Neural crest cell (in vitro differentiated cells): ENCODE data around the gene ITPA. TPM values are rescaled to one million over a fixed set of nuclear protein-coding genes. Genes with fewer than 3 reads are reported as not detected.
"Not testable (repeated sequence)": the region's sequence is repeated elsewhere in the genome, so short reads cannot be mapped to it uniquely, and the experiment has no call there.

ENCODE experiments used
- DNase-seq: peaks from one replicate; pipeline ENCODE4 v3.0.0; 2021; ENCODE audit warnings: low read depth, mixed read lengths, low spot score
- H3K27ac Mint-ChIP-seq: one replicate; pipeline ENCODE4 v1.8.0; 2021; ENCODE audit warnings: mild to moderate bottlenecking, mixed read lengths; ENCODE audit not compliant: unreplicated experiment
- H3K27me3 Mint-ChIP-seq: 2 replicates; pipeline ENCODE4 v1.8.0; 2021; ENCODE audit warnings: low read depth, mild to moderate bottlenecking, mixed read lengths
- H3K36me3 Mint-ChIP-seq: 2 replicates; pipeline ENCODE4 v1.8.0; 2021; ENCODE audit warnings: low read depth, mild to moderate bottlenecking, mixed read lengths
- H3K4me1 Mint-ChIP-seq: 2 replicates; pipeline ENCODE4 v1.8.0; 2021; ENCODE audit warnings: mixed read lengths
- H3K4me3 Mint-ChIP-seq: one replicate; pipeline ENCODE4 v1.8.0; 2021; ENCODE audit warnings: mild to moderate bottlenecking, mixed read lengths
- H3K9me3 Mint-ChIP-seq: 2 replicates; pipeline ENCODE4 v1.8.0; 2021; ENCODE audit warnings: mixed read lengths
- total RNA-seq: library from RNA; stranded (reverse); gene quantifications from 2 replicates; pipeline ENCODE4 v1.2.1, GENCODE V29; 2021
- TF ChIP-seq, protein P1 (sequence below): fragments of 200-600 bp; sonication (generic); conservative IDR thresholded peaks from 2 replicates; pipeline ENCODE4 v1.5.0; 2021; ENCODE audit warnings: antibody characterized with exemption, mild to moderate bottlenecking

Gene ITPA
- total RNA-seq, 1 donor from 2014 or later: 67.0 TPM

DNA sequence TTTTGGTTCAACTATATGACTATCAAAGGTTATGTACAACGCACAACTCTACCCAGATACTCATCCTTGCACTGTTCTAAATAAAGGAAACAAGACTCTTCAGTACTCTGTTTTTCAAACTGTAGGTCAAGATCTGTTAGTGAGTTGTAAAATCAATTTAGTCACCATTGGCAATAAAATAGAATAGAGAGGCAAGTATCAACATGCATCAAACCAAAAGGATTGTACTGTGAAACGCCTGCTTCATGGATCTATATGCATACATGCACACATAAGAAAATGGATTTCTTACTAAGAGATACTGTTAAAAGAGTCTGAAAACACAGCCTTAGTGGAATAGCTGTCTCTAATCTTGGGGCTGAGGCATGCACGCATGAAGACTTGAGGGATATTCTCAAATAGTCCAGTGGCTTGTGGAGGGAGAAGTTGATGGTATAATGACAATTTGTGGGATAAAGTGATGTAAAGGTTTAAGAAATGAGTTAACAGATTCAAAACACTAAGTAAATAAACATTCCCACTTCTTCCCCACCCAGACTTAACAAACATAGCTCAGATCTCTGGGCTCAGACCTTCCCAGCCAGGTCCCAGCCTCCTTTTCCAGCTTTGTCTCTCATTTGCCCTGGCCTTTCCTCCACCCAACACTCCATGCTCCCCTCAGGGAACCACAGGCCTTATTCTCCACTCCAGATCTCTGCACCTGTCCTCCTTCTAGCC, 25.2 kb upstream of the ITPA start:
- Mint-ChIP-seq H3K27me3 (no peaks in the 10 kb centered on the region), H3K4me1 (no peaks in the 10 kb centered on the region), H3K36me3 (no peaks in the 10 kb centered on the region), H3K27ac (no peak overlapping the region), H3K9me3 (no peaks in the 10 kb centered on the region), H3K4me3 (no peak overlapping the region)
- TF ChIP-seq, protein P1, sequence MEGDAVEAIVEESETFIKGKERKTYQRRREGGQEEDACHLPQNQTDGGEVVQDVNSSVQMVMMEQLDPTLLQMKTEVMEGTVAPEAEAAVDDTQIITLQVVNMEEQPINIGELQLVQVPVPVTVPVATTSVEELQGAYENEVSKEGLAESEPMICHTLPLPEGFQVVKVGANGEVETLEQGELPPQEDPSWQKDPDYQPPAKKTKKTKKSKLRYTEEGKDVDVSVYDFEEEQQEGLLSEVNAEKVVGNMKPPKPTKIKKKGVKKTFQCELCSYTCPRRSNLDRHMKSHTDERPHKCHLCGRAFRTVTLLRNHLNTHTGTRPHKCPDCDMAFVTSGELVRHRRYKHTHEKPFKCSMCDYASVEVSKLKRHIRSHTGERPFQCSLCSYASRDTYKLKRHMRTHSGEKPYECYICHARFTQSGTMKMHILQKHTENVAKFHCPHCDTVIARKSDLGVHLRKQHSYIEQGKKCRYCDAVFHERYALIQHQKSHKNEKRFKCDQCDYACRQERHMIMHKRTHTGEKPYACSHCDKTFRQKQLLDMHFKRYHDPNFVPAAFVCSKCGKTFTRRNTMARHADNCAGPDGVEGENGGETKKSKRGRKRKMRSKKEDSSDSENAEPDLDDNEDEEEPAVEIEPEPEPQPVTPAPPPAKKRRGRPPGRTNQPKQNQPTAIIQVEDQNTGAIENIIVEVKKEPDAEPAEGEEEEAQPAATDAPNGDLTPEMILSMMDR: no peak
- no peak for DNase-seq

DNA sequence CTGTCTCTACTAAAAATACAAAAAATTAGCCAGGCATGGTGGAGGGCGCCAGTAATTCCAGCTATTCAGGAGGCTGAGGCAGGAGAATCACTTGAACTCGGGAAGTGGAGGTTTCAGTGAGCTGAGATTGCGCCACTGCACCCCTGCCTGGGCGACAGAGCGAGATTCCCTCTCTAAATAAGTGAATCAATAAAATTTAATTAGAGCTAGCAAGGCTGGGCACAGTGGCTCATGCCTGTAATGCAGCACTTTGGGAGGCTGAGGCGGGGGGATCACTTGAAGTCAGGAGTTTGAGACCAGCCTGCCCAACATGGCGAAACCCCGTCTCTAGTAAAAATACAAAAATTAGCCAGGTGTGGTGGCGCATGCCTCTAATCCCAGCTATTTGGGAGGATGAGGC, 21.4 kb upstream of the ITPA start:
- not testable (repeated sequence) for DNase-seq, H3K36me3 Mint-ChIP-seq, H3K4me3 Mint-ChIP-seq, H3K27ac Mint-ChIP-seq, H3K4me1 Mint-ChIP-seq, H3K27me3 Mint-ChIP-seq, H3K9me3 Mint-ChIP-seq

DNA sequence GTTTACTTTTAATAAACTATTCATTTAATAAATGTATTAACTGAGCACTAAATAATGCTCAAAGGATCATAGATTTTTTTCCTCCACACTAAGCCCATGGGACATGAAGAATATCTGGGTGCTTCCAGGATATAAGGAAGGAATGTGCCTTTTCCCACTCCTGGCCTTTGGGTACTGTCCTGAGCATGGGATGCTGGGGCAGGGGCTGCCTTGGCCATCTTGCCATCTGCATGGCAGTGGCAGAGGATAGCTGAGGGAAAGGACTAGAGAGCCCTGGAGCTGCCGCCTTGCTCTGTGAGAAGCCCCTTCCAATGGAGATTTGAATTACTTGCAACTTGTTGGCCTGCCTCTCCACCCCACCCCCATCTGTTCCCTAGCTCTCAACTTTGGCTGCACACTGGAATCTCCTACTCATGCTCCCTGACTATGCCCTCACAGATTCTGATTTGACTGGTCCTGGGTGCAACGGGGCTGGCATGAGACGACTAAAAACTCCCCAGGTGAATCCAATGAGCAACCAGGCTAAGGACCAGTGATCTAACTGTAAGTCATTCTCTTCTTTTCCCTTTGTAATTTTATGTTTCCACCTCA, 20.4 kb upstream of the ITPA start:
- H3K36me3 Mint-ChIP-seq: peaks cover 4% of the 10 kb centered on the region
- H3K9me3 Mint-ChIP-seq: no peaks in the 10 kb centered on the region
- H3K4me1 Mint-ChIP-seq: no peaks in the 10 kb centered on the region
- H3K4me3 Mint-ChIP-seq: no peak overlapping the region
- H3K27me3 Mint-ChIP-seq: no peaks in the 10 kb centered on the region
- no peak for DNase-seq
- H3K27ac Mint-ChIP-seq: no peak overlapping the region
- TF ChIP-seq, protein P1: no peak

DNA sequence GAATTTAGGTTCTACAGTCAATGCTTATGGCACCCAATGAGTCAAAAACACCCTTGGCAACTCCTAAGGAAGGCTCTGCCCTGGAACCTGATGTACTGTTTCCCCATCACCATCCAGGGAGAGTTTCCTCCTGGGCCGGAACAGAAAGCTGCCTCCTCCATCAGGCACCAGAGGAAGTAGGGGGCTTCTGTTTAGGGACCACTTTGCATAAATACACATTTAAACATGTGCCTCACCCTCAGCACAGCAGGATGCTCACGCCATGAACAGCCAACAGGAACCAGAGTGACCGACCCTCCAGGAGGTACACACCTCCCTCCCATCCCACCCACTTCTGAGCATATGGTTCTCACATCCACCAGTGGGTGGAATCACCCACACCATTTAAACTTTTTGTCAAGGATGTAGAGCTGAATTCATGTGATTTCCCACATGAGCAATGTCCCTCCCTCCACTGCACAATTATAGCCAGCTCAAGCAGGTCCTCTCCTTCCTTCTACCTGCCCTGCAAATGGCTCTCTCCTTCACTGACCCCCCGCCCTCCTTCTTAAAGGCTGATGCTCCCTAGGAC, 19.7 kb upstream of the ITPA start:
- Mint-ChIP-seq H3K36me3 (peaks cover 4% of the 10 kb centered on the region), H3K4me3 (no peak overlapping the region), H3K9me3 (no peaks in the 10 kb centered on the region), H3K4me1 (no peaks in the 10 kb centered on the region), H3K27me3 (no peaks in the 10 kb centered on the region), H3K27ac (no peak overlapping the region)
- TF ChIP-seq, protein P1: no peak
- DNase-seq: no peak

DNA sequence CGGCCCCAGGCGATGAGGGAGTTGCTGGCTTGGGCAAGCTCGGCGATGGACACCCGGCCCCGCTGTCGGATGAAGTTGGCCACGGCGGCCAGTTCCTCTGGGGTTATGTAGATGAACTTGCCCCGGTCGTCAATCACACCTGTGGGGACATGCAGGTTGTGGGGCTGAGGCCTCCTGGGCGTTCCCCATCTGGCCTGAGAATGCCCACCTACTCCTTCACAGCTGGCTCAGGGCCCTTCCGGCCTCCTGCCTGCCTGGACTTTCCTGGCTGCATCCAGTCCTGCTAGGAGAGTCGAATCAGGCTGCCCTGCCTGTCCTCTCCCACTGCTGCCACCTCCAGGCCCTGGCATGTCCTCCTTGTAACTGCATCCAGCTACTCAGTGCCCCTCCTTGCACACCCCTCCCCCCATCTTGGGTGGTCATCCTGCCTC, 18.6 kb upstream of the ITPA start:
- Mint-ChIP-seq H3K36me3 (peaks cover 6% of the 10 kb centered on the region), H3K27ac (no peak overlapping the region), H3K27me3 (no peaks in the 10 kb centered on the region), H3K4me3 (no peak overlapping the region), H3K9me3 (no peaks in the 10 kb centered on the region), H3K4me1 (no peaks in the 10 kb centered on the region)
- DNase-seq: no peak
- TF ChIP-seq, protein P1: no peak
